HG03025 (cell line): Measurements from ENCODE around the gene GNB1.
"Not testable (repeated sequence)": the region's sequence is repeated elsewhere in the genome, so short reads cannot be mapped to it uniquely, and the experiment has no call there.

Experiments
- ATAC-seq: cut with Tn5 transposase; IDR thresholded peaks from one replicate; pipeline ENCODE4 v1.9.1; 2021; ENCODE audit warnings: mild to moderate bottlenecking, moderate library complexity; ENCODE audit not compliant: unreplicated experiment, low FRiP score

GNB1 gene

GRCh38 chr1:1892079-1892762, 1.3 kb upstream of the GNB1 start:
- no peak for ATAC-seq

GRCh38 chr1:1891349-1892078, 627 bp upstream of the GNB1 start:
- ATAC-seq, result peak; percentile 9

GRCh38 chr1:1889847-1890505, 911 bp downstream of the GNB1 start:
- peak; percentile 32 for ATAC-seq

GRCh38 chr1:1889090-1889750, 1.7 kb downstream of the GNB1 start:
- ATAC-seq, result no peak

- ATAC-seq, result not testable (repeated sequence)
These were observed 7.0 kb downstream of the GNB1 start for GRCh38 chr1:1883890-1884289.

- no peak for ATAC-seq
These were observed 7.6 kb downstream of the GNB1 start for GRCh38 chr1:1883092-1883873.

- ATAC-seq, result no peak
These were observed 9.2 kb downstream of the GNB1 start for GRCh38 chr1:1881727-1882126.

- no peak for ATAC-seq
These were observed 10.1 kb downstream of the GNB1 start for GRCh38 chr1:1880617-1881312.

GRCh38 chr1:1879942-1880341, 10.9 kb downstream of the GNB1 start:
- ATAC-seq, result no peak

GRCh38 chr1:1877865-1878436, 12.9 kb downstream of the GNB1 start:
- no peak for ATAC-seq

GRCh38 chr1:1876335-1876930, 14.5 kb downstream of the GNB1 start:
- no peak for ATAC-seq

- no peak for ATAC-seq
These were observed 15.0 kb downstream of the GNB1 start for GRCh38 chr1:1875932-1876331.

- no peak for ATAC-seq
These were observed 16.0 kb downstream of the GNB1 start for GRCh38 chr1:1874901-1875300.

- no peak for ATAC-seq
These were observed 17.7 kb downstream of the GNB1 start for GRCh38 chr1:1873186-1873585.

- ATAC-seq, result no peak
These were observed 18.4 kb downstream of the GNB1 start for GRCh38 chr1:1872329-1872994.

- ATAC-seq, result no peak
These were observed 21.4 kb downstream of the GNB1 start for GRCh38 chr1:1869469-1869868.

- no peak for ATAC-seq
These were observed 23.7 kb downstream of the GNB1 start for GRCh38 chr1:1867164-1867563.

- ATAC-seq, result no peak
These were observed 27.9 kb downstream of the GNB1 start for GRCh38 chr1:1862905-1863547.
